ENCODE data around the gene OR5D13.

- TF ChIP-seq CTCF (IDR thresholded peaks at IDR 0.05; ENCODE audit: extremely low read depth in 1 of 2, insufficient read depth in 1 of 2, low read depth in 1 of 2, low read length in 2 of 2) (no peak), POLR2AphosphoS5 (IDR thresholded peaks at IDR 0.05; ENCODE audit: insufficient read depth, low read depth, low read length) (no peak)
- TF ChIP-seq, protein P1, sequence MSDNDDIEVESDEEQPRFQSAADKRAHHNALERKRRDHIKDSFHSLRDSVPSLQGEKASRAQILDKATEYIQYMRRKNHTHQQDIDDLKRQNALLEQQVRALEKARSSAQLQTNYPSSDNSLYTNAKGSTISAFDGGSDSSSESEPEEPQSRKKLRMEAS (IDR thresholded peaks at IDR 0.05; ENCODE audit: insufficient read depth, insufficient read length) = no peak
Measured at GRCh38 chr11:55806248-55806647, 33.0 kb downstream of the OR5D13 start.
